GM18505 (cell line): ENCODE measurements around the gene NRP2.

Source experiments
- ATAC-seq: cut with Tn5 transposase; IDR thresholded peaks from one replicate; pipeline ENCODE4 v1.9.1; 2021; ENCODE audit not compliant: unreplicated experiment
- POLR2A ChIP-seq: IDR thresholded peaks from 4 replicates; pipeline ENCODE4 v1.6.1; 2011; ENCODE audit warnings: borderline replicate concordance; ENCODE audit not compliant: insufficient read depth, insufficient read length; ENCODE audit errors: extremely low read depth

NRP2 gene

DNA sequence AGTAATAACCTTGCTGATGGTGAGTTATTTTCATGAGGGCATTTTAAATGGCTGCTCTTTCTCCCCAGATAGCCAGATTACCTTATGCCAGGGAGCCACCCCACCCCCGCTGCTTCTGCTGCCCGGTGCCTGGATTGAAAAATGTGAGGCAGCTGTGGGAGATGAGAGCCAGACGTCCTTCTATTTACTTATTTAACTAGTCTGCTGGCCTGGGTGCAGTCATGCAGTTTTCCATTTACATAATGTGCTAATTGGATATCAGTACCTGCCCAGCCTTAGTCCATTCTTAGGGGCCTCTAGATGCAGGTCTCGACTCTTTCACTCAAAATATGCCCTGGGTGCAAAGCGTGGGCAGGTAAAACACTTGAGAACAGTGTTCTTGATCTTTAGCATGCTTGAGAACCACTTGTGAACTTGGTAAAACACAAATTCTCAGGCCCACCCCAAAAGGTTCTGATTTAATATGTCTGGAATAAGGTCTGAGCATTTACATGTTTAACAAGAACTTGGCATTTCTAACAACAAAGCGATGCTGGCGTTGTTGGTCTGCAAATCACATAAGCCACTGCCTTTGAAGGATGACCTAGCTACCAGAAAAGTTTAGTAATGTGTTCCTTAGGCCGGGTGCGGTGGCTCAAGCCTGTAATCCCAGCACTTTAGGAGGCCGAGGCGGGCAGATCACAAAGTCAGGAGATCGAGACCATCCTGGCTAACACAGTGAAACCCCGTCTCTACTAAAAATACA, 154.3 kb downstream of the NRP2 start:
- no peak for TF ChIP-seq POLR2A
- ATAC-seq, result no peak

DNA sequence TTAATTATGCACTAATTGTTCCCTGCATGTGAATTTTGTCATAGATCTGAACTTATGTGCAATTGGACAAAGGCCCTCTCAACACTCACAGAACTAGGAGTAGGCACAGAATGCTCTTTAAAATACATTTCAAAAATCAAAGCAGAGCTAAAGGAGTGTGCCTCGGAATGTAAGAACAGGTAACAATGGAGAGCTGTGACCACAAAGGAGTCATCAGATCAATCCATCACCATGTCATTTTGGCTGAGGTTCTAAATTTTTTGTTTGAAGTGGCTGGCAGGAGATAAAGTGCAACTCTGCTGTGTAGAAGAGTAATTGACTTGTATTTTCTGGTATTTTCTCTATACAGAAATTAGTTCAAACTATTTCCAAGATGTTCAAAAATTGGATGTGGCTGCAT, 155.4 kb downstream of the NRP2 start:
- ATAC-seq, result no peak
- TF ChIP-seq POLR2A, result no peak

DNA sequence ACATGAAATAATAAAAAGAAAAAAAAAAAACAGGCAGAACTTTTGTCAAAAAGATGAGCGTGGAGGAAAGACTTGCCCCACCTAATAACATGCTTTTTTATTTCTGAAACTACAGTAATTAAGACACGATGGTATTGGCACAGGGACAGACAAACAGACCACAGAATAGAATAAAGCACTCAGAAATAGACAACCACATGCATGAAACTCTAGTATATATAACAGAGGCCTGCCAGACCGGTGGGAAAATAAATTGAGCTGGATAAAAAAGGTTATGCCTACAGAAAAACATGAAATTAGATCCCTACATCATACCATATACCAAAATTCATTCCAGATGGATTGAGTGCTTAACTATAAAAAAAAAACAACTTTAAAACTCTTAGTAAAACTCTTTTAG, 163.1 kb downstream of the NRP2 start:
- ATAC-seq, result no peak
- no peak for TF ChIP-seq POLR2A
